Measurements from ENCODE around the gene IDH3A. TPM values are rescaled to one million over a fixed set of nuclear protein-coding genes. Genes with fewer than 3 reads are reported as not detected.

The IDH3A gene
- total and polyA plus RNA-seq, 9 of the 15 experiments (the other 6 are each of a cell fraction or from before 2014, with no cell fraction given) = 37.4 to 249 (median 107) TPM

- FAIRE-seq (no peak), DNase-seq (ENCODE audit: extremely low read depth in 1 of 4, low spot score in 3 of 4) (no peak), ATAC-seq (no peak)
- Histone ChIP-seq H3K4me2 (ENCODE audit: insufficient read depth, low read length) (no peak overlapping the region), H3K4me3 (no peak overlapping the region), H3K9ac (ENCODE audit: insufficient read depth in 1 of 2, low read depth in 2 of 2, low read length in 2 of 2) (peak overlapping the region in 1 of 2 experiments; percentile 13; a peak in 2 of 4 replicates), H3K27ac (ENCODE audit: extremely low read depth, low read depth, low read length) (no peak overlapping the region), H2AFZ (ENCODE audit: low read depth, low read length) (no peak overlapping the region), H3K4me1 (replicated peaks in 1 of 2; ENCODE audit: control insufficient read depth in 2 of 2, insufficient read depth in 2 of 2, low read length in 2 of 2) (peaks cover 0 to 8% of the 10 kb centered on the region in 2 experiments; a peak in 2 of 5 replicates), H3K27me3 (ENCODE audit: control insufficient read depth in 2 of 2, insufficient read depth in 2 of 2, low read length in 2 of 2) (peaks cover 0 to 12% of the 10 kb centered on the region in 2 experiments; a peak in 4 of 5 replicates), H3K9me3 (replicated peaks; ENCODE audit: control insufficient read depth, insufficient read depth, low read depth, low read length) (no peaks in the 10 kb centered on the region), H3K9me1 (ENCODE audit: control insufficient read depth, insufficient read depth, low read length) (no peaks in the 10 kb centered on the region), H3K36me3 (ENCODE audit: control insufficient read depth, insufficient read depth, low read length) (no peaks in the 10 kb centered on the region), H3K79me2 (ENCODE audit: control insufficient read depth, insufficient read depth, low read length) (no peaks in the 10 kb centered on the region), H4K20me1 (replicated peaks; ENCODE audit: control insufficient read depth, insufficient read depth, low read length) (peaks cover 6% of the 10 kb centered on the region; the same call in 1 of the 2 replicates)
- intact Hi-C loops (cut with micrococcal nuclease) = no loop called here
- in situ Hi-C loops (cut with MboI) = no loop called here
- TF ChIP-seq TOE1 (IDR thresholded peaks at IDR 0.05; ENCODE audit: borderline replicate concordance) = no peak
- no peak for TF ChIP-seq TOE1 (CRISPR knock-in tag; IDR thresholded peaks at IDR 0.05; ENCODE audit: borderline replicate concordance, low read depth)
- TF ChIP-seq, protein P1, sequence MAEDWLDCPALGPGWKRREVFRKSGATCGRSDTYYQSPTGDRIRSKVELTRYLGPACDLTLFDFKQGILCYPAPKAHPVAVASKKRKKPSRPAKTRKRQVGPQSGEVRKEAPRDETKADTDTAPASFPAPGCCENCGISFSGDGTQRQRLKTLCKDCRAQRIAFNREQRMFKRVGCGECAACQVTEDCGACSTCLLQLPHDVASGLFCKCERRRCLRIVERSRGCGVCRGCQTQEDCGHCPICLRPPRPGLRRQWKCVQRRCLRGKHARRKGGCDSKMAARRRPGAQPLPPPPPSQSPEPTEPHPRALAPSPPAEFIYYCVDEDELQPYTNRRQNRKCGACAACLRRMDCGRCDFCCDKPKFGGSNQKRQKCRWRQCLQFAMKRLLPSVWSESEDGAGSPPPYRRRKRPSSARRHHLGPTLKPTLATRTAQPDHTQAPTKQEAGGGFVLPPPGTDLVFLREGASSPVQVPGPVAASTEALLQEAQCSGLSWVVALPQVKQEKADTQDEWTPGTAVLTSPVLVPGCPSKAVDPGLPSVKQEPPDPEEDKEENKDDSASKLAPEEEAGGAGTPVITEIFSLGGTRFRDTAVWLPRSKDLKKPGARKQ (CRISPR knock-in tag; IDR thresholded peaks at IDR 0.05) = no peak
- 27% methylated on average over 5 of the region's 5 CpGs for WGBS (ENCODE audit: insufficient coverage, low coverage, missing lambda C conversion rate)
- ChIA-PET CTCF (ENCODE audit: low intra/inter-chr PET ratio) (no interaction called here), POLR2A (interaction anchor here (0.6 to 1.0 kb wide), 5 partner anchors 26 to 415 kb away, joined by 3 to 4 read pairs (median 3); no protein-coding TSS in a partner anchor)
- no TSS peak for BruUV-seq (replicated peaks)
Observed at GRCh38 chr15:78101423-78102105, 47.6 kb upstream of the IDH3A start.
